IMR-90 (cell line): ENCODE results near the gene GABRA4. TPM values are rescaled to one million over a fixed set of nuclear protein-coding genes. Genes with fewer than 3 reads are reported as not detected.

Source experiments
- ATAC-seq: fragments of 200-7000 bp; cut with Tn5 transposase; 2 replicates; pipeline ENCODE4 v1.9.1; 2020; ENCODE audit warnings: low read depth, mild to moderate bottlenecking, moderate library complexity
- BruUV-seq: library from RNA; stranded (reverse); fragments of 400-500 nt; replicated peaks from 2 replicates; lab custom pipeline; 2021; lab: Mats Ljungman, UMichigan
- CTCF ChIA-PET: fragments of 300-600 bp; formaldehyde crosslinking; extraction: SDS; loops from one replicate; lab custom pipeline; 2021; ENCODE audit warnings: antibody characterized with exemption; lab: Yijun Ruan, JAX
- POLR2A ChIA-PET: fragments of 300-600 bp; sonication (Branson Sonifier 250); formaldehyde crosslinking; loops from one replicate; lab custom pipeline; 2022; ENCODE audit warnings: antibody characterized with exemption; ENCODE audit not compliant: unreplicated experiment; lab: Charles Lee
- DNase-seq: peaks from one replicate; pipeline ENCODE4 v3.0.0; 2013
- H2AFZ ChIP-seq: replicated peaks from 2 replicates; pipeline ENCODE3; 2013; ENCODE audit warnings: low read length, mild to moderate bottlenecking; ENCODE audit not compliant: poor library complexity
- H2AK5ac ChIP-seq: 2 replicates; pipeline ENCODE4 v1.6.1; 2013; ENCODE audit warnings: low read depth, low read length, inconsistent platforms
- H2AK9ac ChIP-seq: replicated peaks from 2 replicates; pipeline ENCODE3; 2013; ENCODE audit warnings: mild to moderate bottlenecking, low read depth, low read length, moderate library complexity; ENCODE audit not compliant: poor library complexity
- H2BK120ac ChIP-seq: 2 replicates; pipeline ENCODE4 v1.6.1; 2013; ENCODE audit warnings: low read depth, low read length, inconsistent platforms
- H2BK15ac ChIP-seq: 3 replicates; pipeline ENCODE4 v1.6.1; 2013; ENCODE audit warnings: low read depth, low read length, inconsistent platforms
- H2BK20ac ChIP-seq: 2 replicates; pipeline ENCODE4 v1.6.1; 2013; ENCODE audit warnings: low read depth, mild to moderate bottlenecking, inconsistent platforms, low read length, moderate library complexity
- H2BK5ac ChIP-seq: 2 replicates; pipeline ENCODE4 v1.6.1; 2013; ENCODE audit warnings: mild to moderate bottlenecking, low read depth, low read length, inconsistent platforms; ENCODE audit not compliant: poor library complexity, severe bottlenecking
- H3K14ac ChIP-seq: replicated peaks from 2 replicates; pipeline ENCODE4 v1.6.1; 2013; ENCODE audit warnings: low read depth, low read length, inconsistent platforms
- H3K18ac ChIP-seq: 2 replicates; pipeline ENCODE4 v1.6.1; 2013; ENCODE audit warnings: low read depth, low read length, control low read depth
- H3K23ac ChIP-seq: 2 replicates; pipeline ENCODE4 v1.6.1; 2013; ENCODE audit warnings: low read depth, low read length, inconsistent platforms
- H3K27ac ChIP-seq: 2 replicates; pipeline ENCODE4 v1.5.1; 2013; ENCODE audit warnings: mild to moderate bottlenecking, control low read depth, low read length; ENCODE audit not compliant: insufficient read depth
- H3K27me3 ChIP-seq: 2 replicates; pipeline ENCODE4 v1.6.1; 2013; ENCODE audit warnings: low read length; ENCODE audit not compliant: control insufficient read depth, insufficient read depth
- H3K36me3 ChIP-seq: 2 replicates; pipeline ENCODE4 v1.6.1; 2013; ENCODE audit warnings: low read length, mixed read lengths; ENCODE audit not compliant: control insufficient read depth, insufficient read depth
- H3K4ac ChIP-seq: 2 replicates; pipeline ENCODE4 v1.6.1; 2013; ENCODE audit warnings: low read depth, low read length, inconsistent platforms
- H3K4me1 ChIP-seq: 2 replicates; pipeline ENCODE4 v1.6.1; 2013; ENCODE audit warnings: low read length, mixed read lengths; ENCODE audit not compliant: control insufficient read depth, insufficient read depth
- H3K4me2 ChIP-seq: 2 replicates; pipeline ENCODE4 v1.6.1; 2013; ENCODE audit warnings: low read depth, mild to moderate bottlenecking, control low read depth, low read length, moderate library complexity
- H3K4me3 ChIP-seq: 2 replicates; pipeline ENCODE4 v1.5.1; 2013; ENCODE audit warnings: low read depth, mild to moderate bottlenecking, control low read depth, low read length, moderate library complexity; ENCODE audit not compliant: insufficient read depth
- H3K56ac ChIP-seq: 2 replicates; pipeline ENCODE4 v1.6.1; 2013; ENCODE audit warnings: low read length, inconsistent platforms; ENCODE audit not compliant: insufficient read depth; ENCODE audit errors: extremely low read depth
- H3K79me1 ChIP-seq, 2 experiments: 2 replicates each; pipeline ENCODE4 v1.6.1; 2013; ENCODE audit warnings: low read length in 2 of 2, inconsistent platforms in 1 of 2, low read depth in 1 of 2
- H3K9ac ChIP-seq: 2 replicates; pipeline ENCODE4 v1.6.1; 2013; ENCODE audit warnings: low read depth, low read length, control low read depth
- H3K9me1 ChIP-seq: 2 replicates; pipeline ENCODE4 v1.6.1; 2013; ENCODE audit warnings: low read length, inconsistent platforms; ENCODE audit not compliant: insufficient read depth
- H3K9me3 ChIP-seq: 2 replicates; pipeline ENCODE4 v1.6.1; 2013; ENCODE audit warnings: low read length; ENCODE audit not compliant: control insufficient read depth, insufficient read depth
- H4K20me1 ChIP-seq: 2 replicates; pipeline ENCODE4 v1.6.1; 2013; ENCODE audit warnings: low read length, inconsistent platforms; ENCODE audit not compliant: insufficient read depth
- H4K5ac ChIP-seq: 2 replicates; pipeline ENCODE4 v1.6.1; 2013; ENCODE audit warnings: mild to moderate bottlenecking, low read depth, low read length, control low read depth
- H4K8ac ChIP-seq, 2 experiments: 2 replicates each; pipeline ENCODE4 v1.6.1; 2013; ENCODE audit warnings: low read depth in 2 of 2, low read length in 2 of 2, control low read depth in 1 of 2, inconsistent platforms in 1 of 2
- H4K91ac ChIP-seq: 2 replicates; pipeline ENCODE4 v1.6.1; 2013; ENCODE audit warnings: low read depth, low read length, inconsistent platforms; ENCODE audit not compliant: insufficient read depth
- CEBPB ChIP-seq: IDR thresholded peaks from 2 replicates; pipeline ENCODE4 v1.6.1; 2012; ENCODE audit warnings: low read depth, low read length, improper control_type of control experiment
- FOS ChIP-seq: fragments of 150-350 bp; IDR thresholded peaks from 2 replicates; pipeline ENCODE4 v1.6.1; 2016; ENCODE audit warnings: low read depth, low read length
- MAFK ChIP-seq: IDR thresholded peaks from 2 replicates; pipeline ENCODE4 v1.6.1; 2012; ENCODE audit warnings: low read depth, low read length, improper control_type of control experiment
- MAZ ChIP-seq: IDR thresholded peaks from 2 replicates; pipeline ENCODE4 v1.6.1; 2012; ENCODE audit warnings: low read depth, mild to moderate bottlenecking, low read length, improper control_type of control experiment, moderate library complexity, borderline replicate concordance
- RCOR1 ChIP-seq: IDR thresholded peaks from 2 replicates; pipeline ENCODE4 v1.6.1; 2012; ENCODE audit warnings: mild to moderate bottlenecking, low read length, improper control_type of control experiment; ENCODE audit not compliant: insufficient replicate concordance
- WGBS, 2 experiments: methylation state at CpG; one replicate each; pipeline versions ENCODE4 v1.1.5 to v1.1.7; 2013; ENCODE audit warnings: missing lambda C conversion rate in 2 of 2; ENCODE audit not compliant: insufficient read length in 1 of 2; ENCODE audit errors: extremely low coverage in 2 of 2; 5-methylcytosine and 5-hydroxymethylcytosine counted together
- dilution Hi-C: fragments of 300-500 bp; cut with HindIII; formaldehyde crosslinking; loops from one replicate; pipeline ENCODE4 v1.14.3; 2018; ENCODE audit warnings: low sequenced_read_pairs; ENCODE audit not compliant: unreplicated experiment
- in situ Hi-C: fragments of 300-500 bp; cut with MboI; formaldehyde crosslinking; loops from 3 replicates; pipeline ENCODE4 v1.14.3; 2019; ENCODE audit warnings: low sequenced_read_pairs, inconsistent platforms, mixed read lengths
- intact Hi-C: fragments of 100-400 bp; cut with micrococcal nuclease; formaldehyde crosslinking; loops from 2 replicates; pipeline ENCODE4 v1.10.0; 2022
- polyA plus RNA-seq, 3 experiments: library from polyadenylated mRNA; depleted of rRNA; stranded (reverse); fragments of >200 nt; gene quantifications; 2 replicates each; pipeline ENCODE4 v1.2.3, GENCODE V29; 2012; ENCODE audit warnings: low replicate concordance in 1 of 3
- total RNA-seq: library from RNA; depleted of rRNA; stranded (reverse); fragments of >200 nt; gene quantifications from 2 replicates; pipeline ENCODE4 v1.2.3, GENCODE V29; 2012

Gene GABRA4
- total and polyA plus RNA-seq, 2 of the 4 experiments (the other 2 are of a cell fraction), result 1.1 to 1.8 TPM

DNA sequence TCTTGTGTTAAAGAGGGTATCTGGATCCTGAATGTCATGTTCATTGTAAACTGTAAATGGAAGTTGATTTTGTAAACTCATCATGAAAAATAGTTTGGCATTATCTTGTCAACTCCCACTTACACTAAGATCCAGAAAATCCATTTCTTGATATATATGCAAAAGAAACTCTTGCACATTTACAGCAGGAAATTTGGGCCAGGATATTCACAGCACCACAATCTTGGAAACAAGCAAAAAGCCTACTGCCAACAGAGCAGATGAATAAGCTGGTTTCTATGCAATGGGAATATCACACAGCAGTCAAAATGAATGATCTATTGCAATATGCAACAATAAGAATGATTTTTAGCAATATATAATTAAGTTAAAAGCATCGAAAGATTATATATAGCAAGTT lies 8.6 kb downstream of the GABRA4 start:
- no peak overlapping the region for H3K23ac ChIP-seq
- H3K9me3 ChIP-seq, result no peaks in the 10 kb centered on the region
- in situ Hi-C loops (no loop called here), intact Hi-C loops (no loop called here), dilution Hi-C loops (no loop called here)
- POLR2A ChIA-PET, result no interaction called here
- H3K4ac ChIP-seq, result no peak overlapping the region
- H3K79me1 ChIP-seq, result no peaks in the 10 kb centered on the region
- no peak overlapping the region for H3K56ac ChIP-seq
- no peak overlapping the region for H2AK5ac ChIP-seq
- H2AFZ ChIP-seq, result no peak overlapping the region
- peaks cover 11% of the 10 kb centered on the region for H3K27me3 ChIP-seq
- no peak overlapping the region for H4K91ac ChIP-seq
- H2BK15ac ChIP-seq, result no peak overlapping the region
- no peak overlapping the region for H2AK9ac ChIP-seq
- no peak overlapping the region for H3K9ac ChIP-seq
- no peak overlapping the region for H3K14ac ChIP-seq
- H3K4me3 ChIP-seq, result no peak overlapping the region
- no peak for DNase-seq
- H3K4me1 ChIP-seq, result no peaks in the 10 kb centered on the region
- H2BK20ac ChIP-seq, result no peak overlapping the region
- no peak for ATAC-seq
- no peaks in the 10 kb centered on the region for H4K20me1 ChIP-seq
- no CpG with 5 or more reads among the region's 1 CpG for WGBS, 2 experiments
- no peak overlapping the region for H4K8ac ChIP-seq
- CTCF ChIA-PET, result no interaction called here
- H3K18ac ChIP-seq, result no peak overlapping the region
- H3K27ac ChIP-seq, result no peak overlapping the region
- no peak overlapping the region for H4K5ac ChIP-seq
- H2BK5ac ChIP-seq, result no peak overlapping the region
- no peaks in the 10 kb centered on the region for H3K9me1 ChIP-seq
- no peak overlapping the region for H2BK120ac ChIP-seq
- TF ChIP-seq MAFK, result no peak
- TF ChIP-seq FOS, result no peak
- TF ChIP-seq CEBPB, result no peak
- no peak for TF ChIP-seq MAZ
- no peak for TF ChIP-seq RCOR1
- H3K36me3 ChIP-seq, result no peaks in the 10 kb centered on the region
- no peak overlapping the region for H3K4me2 ChIP-seq
- BruUV-seq, result no TSS peak
